BJ (cell line): Measurements from ENCODE around the gene PLXDC1. TPM values are rescaled to one million over a fixed set of nuclear protein-coding genes. Genes with fewer than 3 reads are reported as not detected.
"Not testable (repeated sequence)": the region's sequence is repeated elsewhere in the genome, so short reads cannot be mapped to it uniquely, and the experiment has no call there.

Experiments
- CTCF ChIA-PET: fragments of 350-600 bp; formaldehyde crosslinking; extraction: SDS; loops from one replicate; lab custom pipeline; 2021; ENCODE audit warnings: antibody characterized with exemption, inconsistent platforms; lab: Yijun Ruan, JAX
- POLR2A ChIA-PET: fragments of 300-600 bp; sonication (Branson Sonifier 250); formaldehyde crosslinking; extraction: SDS; loops from one replicate; lab custom pipeline; 2021; ENCODE audit warnings: antibody characterized with exemption; lab: Charles Lee
- DNase-seq: peaks from one replicate; pipeline ENCODE4 v3.0.0-alpha.2; 2011; ENCODE audit warnings: low read depth
- H3K27me3 ChIP-seq: 2 replicates; pipeline ENCODE4 v1.6.0; 2011; ENCODE audit warnings: low read length; ENCODE audit not compliant: control insufficient read depth, insufficient read depth
- H3K36me3 ChIP-seq: 2 replicates; pipeline ENCODE4 v1.5.1; 2011; ENCODE audit warnings: low read length; ENCODE audit not compliant: control insufficient read depth, insufficient read depth
- H3K4me3 ChIP-seq: 2 replicates; pipeline ENCODE4 v1.5.1; 2011; ENCODE audit warnings: low read depth, mild to moderate bottlenecking, control low read depth, low read length
- polyA plus RNA-seq: library from polyadenylated mRNA; depleted of rRNA; stranded (reverse); fragments of >200 nt; gene quantifications from 2 replicates; pipeline ENCODE4 v1.2.3, GENCODE V29; 2011
- TF ChIP-seq, protein P1 (sequence below): IDR thresholded peaks from 2 replicates; pipeline ENCODE4 v1.5.1; 2011; ENCODE audit warnings: low read depth, mild to moderate bottlenecking, control low read depth, inconsistent platforms, low read length, moderate library complexity; ENCODE audit not compliant: insufficient read depth

The PLXDC1 gene
- polyA plus RNA-seq, 1 experiment: 5.0 TPM

DNA sequence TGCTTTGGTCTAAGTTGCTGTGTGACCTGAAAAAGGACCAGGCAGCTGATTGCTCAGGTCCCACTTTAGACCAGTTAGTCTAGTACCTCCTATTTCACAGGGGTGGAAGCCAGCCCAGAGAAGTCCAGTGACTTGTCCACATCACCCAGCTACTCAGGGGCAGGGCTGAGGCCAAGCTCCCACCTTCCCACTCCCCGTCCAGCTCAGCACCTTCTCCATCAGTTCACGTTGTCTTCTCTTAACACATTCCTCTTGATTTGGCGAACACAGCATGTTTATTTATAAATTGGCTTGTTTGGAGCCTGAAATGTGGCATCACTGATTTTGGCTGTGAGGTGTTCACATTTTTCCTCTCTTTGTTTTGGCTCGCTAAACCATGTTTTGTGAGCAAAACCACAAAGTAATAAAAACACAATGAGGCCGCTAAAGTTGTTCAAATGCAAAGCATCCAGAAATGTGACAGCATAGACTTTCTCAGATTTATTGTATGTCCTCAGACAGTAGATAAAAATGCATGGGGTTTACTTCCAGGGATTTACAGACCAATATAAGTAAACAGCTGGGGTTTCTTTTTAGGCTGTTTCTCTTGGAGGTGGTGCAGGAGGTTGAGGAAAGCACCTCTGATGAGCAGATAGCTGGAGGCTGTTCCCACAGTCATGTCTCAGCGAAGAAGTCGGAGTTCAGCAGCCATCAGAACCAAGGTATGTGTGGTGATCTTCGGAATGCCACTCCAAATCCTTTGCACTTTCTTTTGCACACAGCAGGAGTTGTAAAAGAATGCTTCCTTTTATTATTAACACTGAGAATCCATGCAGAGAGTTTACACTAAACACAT lies 88.4 kb downstream of the PLXDC1 start:
- Histone ChIP-seq H3K4me3 (no peak overlapping the region), H3K27me3 (no peaks in the 10 kb centered on the region; the same call in 1 of the 2 replicates), H3K36me3 (no peaks in the 10 kb centered on the region)
- peak; percentile 26 for DNase-seq
- CTCF ChIA-PET: interaction anchor here (0.6 to 7.2 kb wide), 6 partner anchors 17 to 126 kb away, joined by 3 to 55 read pairs (median 4); partner anchors contain the start of gene PLXDC1
- TF ChIP-seq, protein P1, sequence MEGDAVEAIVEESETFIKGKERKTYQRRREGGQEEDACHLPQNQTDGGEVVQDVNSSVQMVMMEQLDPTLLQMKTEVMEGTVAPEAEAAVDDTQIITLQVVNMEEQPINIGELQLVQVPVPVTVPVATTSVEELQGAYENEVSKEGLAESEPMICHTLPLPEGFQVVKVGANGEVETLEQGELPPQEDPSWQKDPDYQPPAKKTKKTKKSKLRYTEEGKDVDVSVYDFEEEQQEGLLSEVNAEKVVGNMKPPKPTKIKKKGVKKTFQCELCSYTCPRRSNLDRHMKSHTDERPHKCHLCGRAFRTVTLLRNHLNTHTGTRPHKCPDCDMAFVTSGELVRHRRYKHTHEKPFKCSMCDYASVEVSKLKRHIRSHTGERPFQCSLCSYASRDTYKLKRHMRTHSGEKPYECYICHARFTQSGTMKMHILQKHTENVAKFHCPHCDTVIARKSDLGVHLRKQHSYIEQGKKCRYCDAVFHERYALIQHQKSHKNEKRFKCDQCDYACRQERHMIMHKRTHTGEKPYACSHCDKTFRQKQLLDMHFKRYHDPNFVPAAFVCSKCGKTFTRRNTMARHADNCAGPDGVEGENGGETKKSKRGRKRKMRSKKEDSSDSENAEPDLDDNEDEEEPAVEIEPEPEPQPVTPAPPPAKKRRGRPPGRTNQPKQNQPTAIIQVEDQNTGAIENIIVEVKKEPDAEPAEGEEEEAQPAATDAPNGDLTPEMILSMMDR: no peak
- POLR2A ChIA-PET: interaction anchor here (0.6 kb wide), 1 partner anchor 238 kb away, joined by 3 read pairs; the partner anchor contains the start of gene CWC25

DNA sequence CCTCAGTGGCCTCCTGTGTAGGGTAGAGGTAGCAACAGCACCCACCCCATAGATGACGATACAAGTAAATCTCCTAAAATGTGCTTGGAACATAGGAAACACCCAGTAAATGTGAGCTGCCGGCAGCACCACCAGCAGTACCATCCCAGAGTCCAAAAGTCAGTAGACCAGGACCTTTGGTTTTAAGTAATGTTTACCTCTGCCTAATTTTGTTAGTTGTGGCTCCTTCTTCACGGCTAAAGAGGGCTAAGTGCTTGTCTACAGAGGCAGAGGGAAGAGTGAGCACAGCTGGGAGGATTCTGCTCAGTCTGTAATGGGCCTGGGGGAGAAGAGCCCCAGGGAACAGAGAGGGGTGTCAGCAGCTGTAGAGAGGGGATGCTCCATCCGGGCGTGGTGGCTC lies 92.9 kb downstream of the PLXDC1 start:
- TF ChIP-seq, protein P1: no peak
- ChIA-PET CTCF (interaction anchor here (1.4 kb wide), 1 partner anchor 94 kb away, joined by 5 read pairs; no protein-coding TSS in a partner anchor), POLR2A (no interaction called here)
- H3K27me3 ChIP-seq: no peaks in the 10 kb centered on the region; the same call in none of the 2 replicates
- DNase-seq: no peak
- no peak overlapping the region for H3K4me3 ChIP-seq
- H3K36me3 ChIP-seq: no peaks in the 10 kb centered on the region

DNA sequence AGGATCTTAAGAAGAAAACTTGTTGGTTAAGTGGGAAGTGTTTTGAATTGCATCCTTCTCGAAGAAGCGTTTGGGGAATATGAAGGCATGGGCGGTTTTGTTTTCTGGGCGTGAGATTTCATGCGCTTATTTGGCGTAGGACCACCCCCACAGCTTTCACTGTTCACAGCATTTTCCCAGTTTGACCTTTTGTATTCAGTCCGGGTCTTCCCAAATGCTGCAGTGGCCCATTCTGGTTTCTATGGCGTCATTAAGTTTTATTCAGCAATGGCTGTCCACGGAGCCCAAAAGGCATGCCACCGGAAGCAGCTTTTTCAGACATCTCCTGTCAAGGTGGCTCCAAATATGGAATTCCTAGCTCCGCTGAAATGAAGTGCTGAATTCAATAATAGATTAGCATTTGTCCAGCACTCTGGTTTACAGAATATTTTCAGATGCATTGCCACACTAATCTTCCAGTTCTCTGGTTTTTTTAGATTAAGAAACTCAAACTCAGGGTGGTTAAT lies 93.7 kb downstream of the PLXDC1 start:
- POLR2A ChIA-PET: no interaction called here
- H3K4me3 ChIP-seq: no peak overlapping the region

DNA sequence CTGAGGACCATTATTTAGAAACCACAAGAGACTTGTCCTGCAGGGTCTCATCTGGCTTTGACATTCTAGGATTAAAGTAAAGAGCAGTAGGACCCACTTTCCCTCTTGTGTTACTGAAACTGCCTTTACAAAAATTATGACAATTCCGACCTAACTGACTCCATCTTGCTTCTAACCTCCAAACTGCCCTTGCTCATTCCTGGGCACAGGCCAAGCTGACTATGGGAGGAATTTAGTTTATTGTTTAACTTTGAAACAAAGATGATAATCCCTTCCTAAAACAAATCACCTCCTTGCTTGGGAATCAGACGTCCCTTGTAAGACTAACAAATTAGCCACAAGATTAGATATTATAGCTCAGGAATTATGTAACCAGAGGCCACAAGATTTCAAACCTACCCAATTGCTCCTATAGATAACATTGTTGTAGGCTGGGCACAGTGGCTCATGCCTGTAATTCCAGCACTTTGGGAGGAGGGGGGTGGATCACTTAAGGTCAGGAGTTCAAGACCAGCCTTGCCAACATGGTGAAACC lies 97.3 kb downstream of the PLXDC1 start:
- H3K36me3 ChIP-seq: no peaks in the 10 kb centered on the region
- DNase-seq: no peak
- ChIA-PET CTCF (no interaction called here), POLR2A (no interaction called here)
- TF ChIP-seq, protein P1: no peak
- H3K4me3 ChIP-seq: no peak overlapping the region
- H3K27me3 ChIP-seq: peaks cover 3% of the 10 kb centered on the region

More for the DNA sequence above, 93.7 kb downstream of the PLXDC1 start:
- DNase-seq: no peak
- CTCF ChIA-PET: interaction anchor here (0.6 to 2.4 kb wide), 3 partner anchors 36 to 95 kb away, joined by 3 to 9 read pairs (median 5); no protein-coding TSS in a partner anchor
- Histone ChIP-seq H3K36me3 (no peaks in the 10 kb centered on the region), H3K27me3 (peaks cover 1% of the 10 kb centered on the region)
- TF ChIP-seq, protein P1: no peak

DNA sequence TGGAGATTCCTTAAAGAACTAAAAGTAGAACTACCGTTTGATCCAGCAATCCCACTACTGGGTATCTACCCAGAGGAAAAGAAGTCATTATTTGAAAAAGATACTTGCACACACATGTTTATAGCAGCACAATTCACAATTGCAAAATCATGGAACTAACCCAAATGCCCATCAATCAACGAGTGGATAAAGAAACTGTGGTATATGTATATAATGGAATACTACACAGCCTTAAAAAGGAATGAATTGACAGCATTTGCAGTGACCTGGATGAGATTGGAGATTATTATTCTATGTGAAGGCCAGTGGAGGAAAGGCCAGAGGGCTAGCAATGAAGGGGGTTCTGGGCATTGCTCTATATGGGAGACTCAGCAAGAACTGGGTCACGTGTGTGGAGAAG lies 99.0 kb downstream of the PLXDC1 start:
- POLR2A ChIA-PET, DNase-seq, H3K36me3 ChIP-seq, CTCF ChIA-PET, H3K4me3 ChIP-seq, H3K27me3 ChIP-seq: not testable (repeated sequence)
